HG02938 (cell line): ENCODE results near the gene CRKL.
"Not testable (repeated sequence)": the region's sequence is repeated elsewhere in the genome, so short reads cannot be mapped to it uniquely, and the experiment has no call there.

Source experiments
- ATAC-seq: cut with Tn5 transposase; IDR thresholded peaks from one replicate; pipeline ENCODE4 v1.9.1; 2021; ENCODE audit warnings: mild to moderate bottlenecking, moderate library complexity; ENCODE audit not compliant: unreplicated experiment

CRKL gene

GRCh38 chr22:20965888-20966855, 49.0 kb downstream of the CRKL start:
- no peak for ATAC-seq

GRCh38 chr22:20966883-20967696, 49.9 kb downstream of the CRKL start, which contains the start of gene AIFM3:
Gene AIFM3, plus strand, starts transcription at chr22:20967255. Its CDS starts 690 bp downstream, at chr22:20967945.
- ATAC-seq: no peak

- ATAC-seq: no peak
These were observed 50.5 kb downstream of the CRKL start for GRCh38 chr22:20967697-20968211.

- no peak for ATAC-seq
These were observed 51.2 kb downstream of the CRKL start for GRCh38 chr22:20968281-20968977.

- ATAC-seq: no peak
These were observed 53.9 kb downstream of the CRKL start for GRCh38 chr22:20970939-20971657.

GRCh38 chr22:20972014-20972694, 54.9 kb downstream of the CRKL start:
- not testable (repeated sequence) for ATAC-seq

GRCh38 chr22:20972933-20973577, 55.8 kb downstream of the CRKL start:
- no peak for ATAC-seq

- ATAC-seq: no peak
These were observed 56.6 kb downstream of the CRKL start for GRCh38 chr22:20973634-20974286.

- no peak for ATAC-seq
These were observed 57.2 kb downstream of the CRKL start for GRCh38 chr22:20974336-20974955.

- ATAC-seq: no peak
These were observed 58.5 kb downstream of the CRKL start for GRCh38 chr22:20975541-20976290.

- no peak for ATAC-seq
These were observed 59.2 kb downstream of the CRKL start for GRCh38 chr22:20976291-20976877.

GRCh38 chr22:20977019-20977418, 59.8 kb downstream of the CRKL start:
- ATAC-seq: no peak

- ATAC-seq: no peak
These were observed 60.4 kb downstream of the CRKL start for GRCh38 chr22:20977516-20978170.

- no peak for ATAC-seq
These were observed 61.2 kb downstream of the CRKL start for GRCh38 chr22:20978419-20978818.

GRCh38 chr22:20979243-20979809, 62.1 kb downstream of the CRKL start:
- no peak for ATAC-seq

- no peak for ATAC-seq
These were observed 62.8 kb downstream of the CRKL start for GRCh38 chr22:20979940-20980453.
